Sigmoid colon (tissue), 3 donors: ENCODE data around the gene C1orf232.

ENCODE experiments used
- CTCF ChIP-seq, 4 experiments: fragments of 450-650 bp in 3 of 4; fragments of 200-600 bp in 1 of 4; IDR thresholded peaks; one replicate each; pipeline ENCODE4 v1.5.1; 2016 to 2019; ENCODE audit warnings: antibody characterized with exemption in 4 of 4, mild to moderate bottlenecking in 3 of 4, moderate library complexity in 2 of 4
- POLR2A ChIP-seq, 2 donors: fragments of 450-650 bp; IDR thresholded peaks; one replicate each; pipeline ENCODE4 v1.6.1; 2016; ENCODE audit warnings: antibody characterized with exemption in 2 of 2, mild to moderate bottlenecking in 2 of 2, moderate library complexity in 2 of 2

GRCh38 chr1:26171084-26172072 is 2.6 kb upstream of the C1orf232 start, which contains the start of gene ZNF593OS:
- TF ChIP-seq CTCF (IDR thresholded peaks at IDR 0.05) (no peak), POLR2A (IDR thresholded peaks at IDR 0.05) (no peak)
